Smooth muscle cell (in vitro differentiated cells): Measurements from ENCODE around the gene KIF22. TPM values are rescaled to one million over a fixed set of nuclear protein-coding genes. Genes with fewer than 3 reads are reported as not detected.

Experiments used
- DNase-seq: peaks from one replicate; lab custom pipeline; 2025; ENCODE audit not compliant: unreplicated experiment; lab: John Stamatoyannopoulos, UW
- H2AFZ ChIP-seq: fragments of 200-600 bp; sonication (generic); 2 replicates; pipeline ENCODE4 v1.6.0; 2016; ENCODE audit warnings: antibody characterized with exemption, low read depth, mild to moderate bottlenecking
- H3F3A ChIP-seq: fragments of 200-600 bp; sonication (generic); 2 replicates; pipeline ENCODE4 v1.6.0; 2017; ENCODE audit warnings: antibody characterized with exemption, low read depth
- H3K27ac ChIP-seq: fragments of 200-600 bp; sonication (generic); 2 replicates; pipeline ENCODE4 v1.5.1; 2016; ENCODE audit warnings: low read depth, mild to moderate bottlenecking
- H3K27me3 ChIP-seq: fragments of 200-600 bp; sonication (generic); 2 replicates; pipeline ENCODE4 v1.6.1; 2016; ENCODE audit warnings: low read depth, mild to moderate bottlenecking
- H3K36me3 ChIP-seq: fragments of 200-600 bp; sonication (generic); 2 replicates; pipeline ENCODE4 v1.5.1; 2016; ENCODE audit warnings: low read depth
- H3K4me1 ChIP-seq: fragments of 200-600 bp; sonication (generic); 2 replicates; pipeline ENCODE4 v1.5.1; 2016; ENCODE audit warnings: low read depth
- H3K4me2 ChIP-seq: fragments of 200-600 bp; sonication (generic); 2 replicates; pipeline ENCODE4 v1.6.0; 2016; ENCODE audit warnings: mild to moderate bottlenecking
- H3K4me3 ChIP-seq: fragments of 200-600 bp; sonication (generic); 2 replicates; pipeline ENCODE4 v1.5.1; 2016; ENCODE audit warnings: mild to moderate bottlenecking
- H3K79me2 ChIP-seq: fragments of 200-600 bp; sonication (generic); 2 replicates; pipeline ENCODE4 v1.6.0; 2016; ENCODE audit warnings: low read depth, mild to moderate bottlenecking
- H3K9ac ChIP-seq: fragments of 200-600 bp; sonication (generic); 2 replicates; pipeline ENCODE4 v1.6.0; 2016; ENCODE audit warnings: low read depth
- H3K9me3 ChIP-seq: fragments of 200-600 bp; sonication (generic); replicated peaks from 2 replicates; pipeline ENCODE4 v1.5.1; 2016; ENCODE audit warnings: low read depth
- H4K20me1 ChIP-seq: fragments of 200-600 bp; sonication (generic); 2 replicates; pipeline ENCODE4 v1.6.0; 2016; ENCODE audit warnings: low read depth
- CTCF ChIP-seq: fragments of 200-600 bp; sonication (generic); IDR thresholded peaks from 2 replicates; pipeline ENCODE4 v1.5.1; 2017; ENCODE audit warnings: borderline replicate concordance, mild to moderate bottlenecking, antibody characterized with exemption; ENCODE audit not compliant: insufficient read depth, poor library complexity, severe bottlenecking
- WGBS: methylation state at CpG from one replicate; pipeline ENCODE4 v1.1.7; 2016; ENCODE audit warnings: low lambda C conversion rate; 5-methylcytosine and 5-hydroxymethylcytosine counted together
- polyA plus RNA-seq: library from polyadenylated mRNA; unstranded; fragments of >200 nt; fragmentation: Nextera tagmentation; extraction: Ambion mirVana; gene quantifications from 2 replicates; pipeline ENCODE4 v1.2.1, GENCODE V29; 2016
- total RNA-seq: library from RNA; depleted of rRNA; stranded (reverse); fragments of >200 nt; gene quantifications from 2 replicates; pipeline ENCODE4 v1.2.3, GENCODE V29; 2014

Gene KIF22
- total and polyA plus RNA-seq, 2 experiments from 2014 or later = 16.0 to 33.5 TPM

GRCh38 chr16:29820730-29821642 lies 30.4 kb downstream of the KIF22 start:
- DNase-seq = no peak
- WGBS = 78% methylated on average over 11 of the region's 11 CpGs

GRCh38 chr16:29821643-29822115 lies 31.1 kb downstream of the KIF22 start:
- H3K27me3 ChIP-seq = no peaks in the 10 kb centered on the region
- 26% methylated on average over 7 of the region's 7 CpGs for WGBS
- peak overlapping the region; percentile 59 for H3K4me3 ChIP-seq
- no peak for TF ChIP-seq CTCF
- peak overlapping the region; percentile 41 for H3K9ac ChIP-seq
- H2AFZ ChIP-seq = no peak overlapping the region
- H3K9me3 ChIP-seq = no peaks in the 10 kb centered on the region
- H3K27ac ChIP-seq = peak overlapping the region; percentile 86
- peak overlapping the region; percentile 93 for H3K4me2 ChIP-seq
- H3K4me1 ChIP-seq = peaks cover 35% of the 10 kb centered on the region
- DNase-seq = no peak
- H3K79me2 ChIP-seq = peaks cover 61% of the 10 kb centered on the region
- H3K36me3 ChIP-seq = no peaks in the 10 kb centered on the region
- peaks cover 28% of the 10 kb centered on the region for H3F3A ChIP-seq
- peaks cover 30% of the 10 kb centered on the region for H4K20me1 ChIP-seq

More at GRCh38 chr16:29820730-29821642, 30.4 kb downstream of the KIF22 start:
- Histone ChIP-seq H3K27me3 (no peaks in the 10 kb centered on the region), H3K9ac (peak overlapping the region; percentile 41), H3F3A (peaks cover 28% of the 10 kb centered on the region), H3K27ac (peak overlapping the region; percentile 86), H3K4me1 (peaks cover 35% of the 10 kb centered on the region), H3K4me3 (peak overlapping the region; percentile 59), H3K36me3 (no peaks in the 10 kb centered on the region), H3K79me2 (peaks cover 55% of the 10 kb centered on the region), H2AFZ (no peak overlapping the region), H3K4me2 (peak overlapping the region; percentile 93), H3K9me3 (no peaks in the 10 kb centered on the region), H4K20me1 (peaks cover 23% of the 10 kb centered on the region)
- no peak for TF ChIP-seq CTCF

GRCh38 chr16:29824589-29825144 lies 34.1 kb downstream of the KIF22 start:
- TF ChIP-seq CTCF = no peak
- no peaks in the 10 kb centered on the region for H3K36me3 ChIP-seq
- WGBS = 26% methylated on average over 7 of the region's 7 CpGs
- peak overlapping the region; percentile 52 for H3K9ac ChIP-seq
- peaks cover 56% of the 10 kb centered on the region for H3K79me2 ChIP-seq
- H3K9me3 ChIP-seq = no peaks in the 10 kb centered on the region
- H3K4me3 ChIP-seq = no peak overlapping the region
- no peaks in the 10 kb centered on the region for H3K27me3 ChIP-seq
- peaks cover 21% of the 10 kb centered on the region for H3F3A ChIP-seq
- H4K20me1 ChIP-seq = peaks cover 59% of the 10 kb centered on the region
- DNase-seq = no peak
- H3K4me1 ChIP-seq = peaks cover 26% of the 10 kb centered on the region
- H3K27ac ChIP-seq = peak overlapping the region; percentile 86
- H2AFZ ChIP-seq = no peak overlapping the region
- peak overlapping the region; percentile 71 for H3K4me2 ChIP-seq
